Suprapubic skin (tissue), 4 donors: ENCODE data around the gene KCNN2.

Experiments
- EP300 ChIP-seq: sonication (generic); formaldehyde crosslinking; IDR thresholded peaks from one replicate; pipeline ENCODE4 v1.6.1; 2017; ENCODE audit warnings: antibody characterized with exemption
- POLR2A ChIP-seq, 2 donors: fragments of 450-650 bp; IDR thresholded peaks; one replicate each; pipeline ENCODE4 v1.6.1; 2017; ENCODE audit warnings: antibody characterized with exemption in 2 of 2, mild to moderate bottlenecking in 2 of 2, moderate library complexity in 2 of 2
- POLR2AphosphoS5 ChIP-seq, 3 donors: sonication (generic); formaldehyde crosslinking; IDR thresholded peaks; one replicate each; pipeline ENCODE4 v1.6.1; 2017; ENCODE audit warnings: antibody characterized with exemption in 3 of 3
- TF ChIP-seq, protein P1 (sequence below), 2 donors: fragments of 200-600 bp in 1 of 2; fragments of 450-650 bp in 1 of 2; sonication (generic) in 1 of 2; IDR thresholded peaks; one replicate each; pipeline ENCODE4 v1.5.1; 2016 to 2019; ENCODE audit warnings: antibody characterized with exemption in 2 of 2, mild to moderate bottlenecking in 1 of 2, moderate library complexity in 1 of 2

DNA sequence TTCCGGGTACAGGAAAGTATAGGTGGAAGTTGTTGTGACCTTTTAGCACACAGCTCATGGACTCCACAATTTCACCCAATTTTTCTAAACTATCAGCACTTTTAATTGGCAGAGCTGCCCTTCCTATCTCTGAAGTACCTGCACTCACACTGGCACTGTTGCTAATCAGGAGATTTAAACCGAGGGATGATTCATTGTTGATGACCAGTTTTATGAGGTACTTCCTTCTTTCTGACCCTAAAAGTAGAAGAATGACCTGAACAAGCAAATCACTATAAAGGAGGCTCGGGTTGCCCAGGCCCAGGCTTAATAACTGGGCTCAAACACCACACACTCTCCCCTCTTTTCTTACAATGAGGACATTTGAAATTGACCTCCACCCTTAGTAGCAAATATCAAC lies 105.9 kb downstream of the KCNN2 start:
- TF ChIP-seq POLR2A (IDR thresholded peaks at IDR 0.05) (no peak), POLR2AphosphoS5 (IDR thresholded peaks at IDR 0.05) (no peak), EP300 (no peak)
- TF ChIP-seq, protein P1, sequence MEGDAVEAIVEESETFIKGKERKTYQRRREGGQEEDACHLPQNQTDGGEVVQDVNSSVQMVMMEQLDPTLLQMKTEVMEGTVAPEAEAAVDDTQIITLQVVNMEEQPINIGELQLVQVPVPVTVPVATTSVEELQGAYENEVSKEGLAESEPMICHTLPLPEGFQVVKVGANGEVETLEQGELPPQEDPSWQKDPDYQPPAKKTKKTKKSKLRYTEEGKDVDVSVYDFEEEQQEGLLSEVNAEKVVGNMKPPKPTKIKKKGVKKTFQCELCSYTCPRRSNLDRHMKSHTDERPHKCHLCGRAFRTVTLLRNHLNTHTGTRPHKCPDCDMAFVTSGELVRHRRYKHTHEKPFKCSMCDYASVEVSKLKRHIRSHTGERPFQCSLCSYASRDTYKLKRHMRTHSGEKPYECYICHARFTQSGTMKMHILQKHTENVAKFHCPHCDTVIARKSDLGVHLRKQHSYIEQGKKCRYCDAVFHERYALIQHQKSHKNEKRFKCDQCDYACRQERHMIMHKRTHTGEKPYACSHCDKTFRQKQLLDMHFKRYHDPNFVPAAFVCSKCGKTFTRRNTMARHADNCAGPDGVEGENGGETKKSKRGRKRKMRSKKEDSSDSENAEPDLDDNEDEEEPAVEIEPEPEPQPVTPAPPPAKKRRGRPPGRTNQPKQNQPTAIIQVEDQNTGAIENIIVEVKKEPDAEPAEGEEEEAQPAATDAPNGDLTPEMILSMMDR (IDR thresholded peaks at IDR 0.05): no peak
